B cell (primary cell): Measurements from ENCODE around the gene RPP25L. TPM values are rescaled to one million over a fixed set of nuclear protein-coding genes. Genes with fewer than 3 reads are reported as not detected.

Source experiments
- ATAC-seq: fragments of 200-7000 bp; cut with Tn5 transposase; one replicate; pipeline ENCODE4 v1.10.0; 2021; ENCODE audit warnings: low read depth, mild to moderate bottlenecking, moderate number of reproducible peaks, moderate library complexity
- CTCF ChIA-PET: fragments of 350-600 bp; sonication (Branson Sonifier 250); formaldehyde crosslinking; loops from one replicate; lab custom pipeline; 2021; ENCODE audit warnings: antibody characterized with exemption, inconsistent platforms; lab: Charles Lee
- POLR2A ChIA-PET: fragments of 350-600 bp; sonication (Branson Sonifier 250); formaldehyde crosslinking; loops from one replicate; lab custom pipeline; 2021; ENCODE audit warnings: antibody characterized with exemption; lab: Charles Lee
- DNase-seq: peaks from one replicate; pipeline ENCODE4 v3.0.0; 2013
- H2AFZ ChIP-seq: 2 replicates; pipeline ENCODE4 v1.6.1; 2012; ENCODE audit warnings: mild to moderate bottlenecking, low read depth, low read length; ENCODE audit not compliant: insufficient read depth, poor library complexity, severe bottlenecking
- H3K27ac ChIP-seq, 2 donors: 1 replicate in 1 of 2; 2 replicates in 1 of 2; pipeline ENCODE4 v1.5.1; 2012 to 2013; ENCODE audit warnings: low read length in 2 of 2, mild to moderate bottlenecking in 2 of 2, moderate library complexity in 1 of 2
- H3K27me3 ChIP-seq, 4 experiments: fragments of 200-600 bp in 1 of 4; sonication (generic) in 1 of 4; replicated peaks in 1 of 4; 1 replicate in 2 of 4; 2 replicates in 2 of 4; pipeline versions ENCODE4 v1.6.1 to v1.7.0; 2013 to 2016; ENCODE audit warnings: low read length in 3 of 4, mild to moderate bottlenecking in 2 of 4, mixed read lengths in 1 of 4, moderate library complexity in 1 of 4; ENCODE audit not compliant: insufficient read depth in 4 of 4, control insufficient read depth in 3 of 4; ENCODE audit errors: control extremely low read depth in 1 of 4
- H3K36me3 ChIP-seq, 2 experiments: replicated peaks in 1 of 2; 1 replicate in 1 of 2; 2 replicates in 1 of 2; pipeline versions ENCODE4 v1.6.1 to v1.7.1; 2013; ENCODE audit warnings: low read length in 1 of 2; ENCODE audit not compliant: insufficient read depth in 2 of 2, control insufficient read depth in 1 of 2; ENCODE audit errors: control extremely low read depth in 1 of 2, extremely low read depth in 1 of 2
- H3K4me1 ChIP-seq, 2 donors: fragments of 200-600 bp in 1 of 2; sonication (generic) in 1 of 2; 1 replicate in 1 of 2; 2 replicates in 1 of 2; pipeline versions ENCODE4 v1.5.1 to v1.6.1; 2013 to 2017; ENCODE audit warnings: low read length in 2 of 2; ENCODE audit not compliant: control insufficient read depth in 2 of 2, insufficient read depth in 2 of 2
- H3K4me2 ChIP-seq: replicated peaks from 2 replicates; pipeline ENCODE3; 2012; ENCODE audit warnings: mild to moderate bottlenecking, low read depth, low read length; ENCODE audit not compliant: poor library complexity, severe bottlenecking
- H3K4me3 ChIP-seq, 5 experiments: fragments of 200-600 bp in 1 of 5; sonication (generic) in 1 of 5; 1 replicate in 3 of 5; 2 replicates in 2 of 5; pipeline versions ENCODE4 v1.5.1 to v1.7.0; 2011 to 2016; ENCODE audit warnings: low read length in 4 of 5, mild to moderate bottlenecking in 4 of 5, low read depth in 2 of 5, control low read depth in 1 of 5, moderate library complexity in 1 of 5; ENCODE audit not compliant: insufficient read depth in 1 of 5; ENCODE audit errors: control extremely low read depth in 1 of 5, extremely low read depth in 1 of 5
- H3K79me2 ChIP-seq: fragments of 200-600 bp; sonication (generic); one replicate; pipeline ENCODE4 v1.6.0; 2016; ENCODE audit warnings: low read length; ENCODE audit not compliant: control insufficient read depth, insufficient read depth
- H3K9ac ChIP-seq: fragments of 200-600 bp; sonication (generic); 2 replicates; pipeline ENCODE4 v1.6.1; 2017; ENCODE audit warnings: mild to moderate bottlenecking, low read length, moderate library complexity
- H3K9me3 ChIP-seq, 3 donors: one replicate each; pipeline versions ENCODE4 v1.6.1 to v1.7.1; 2013; ENCODE audit warnings: low read length in 2 of 3; ENCODE audit not compliant: control insufficient read depth in 2 of 3, insufficient read depth in 1 of 3; ENCODE audit errors: control extremely low read depth in 1 of 3
- H4K20me1 ChIP-seq: 2 replicates; pipeline ENCODE4 v1.6.0; 2012; ENCODE audit warnings: mild to moderate bottlenecking, low read length; ENCODE audit not compliant: insufficient read depth, control insufficient read depth, poor library complexity, severe bottlenecking
- H3K27ac Mint-ChIP-seq: one replicate; pipeline ENCODE4 v1.8.0; 2021; ENCODE audit warnings: mixed read lengths
- H3K27me3 Mint-ChIP-seq: one replicate; pipeline ENCODE4 v1.8.0; 2021; ENCODE audit warnings: mixed read lengths
- H3K4me1 Mint-ChIP-seq: one replicate; pipeline ENCODE4 v1.8.0; 2021; ENCODE audit warnings: mixed read lengths
- H3K4me3 Mint-ChIP-seq: one replicate; pipeline ENCODE4 v1.8.0; 2021; ENCODE audit warnings: mixed read lengths
- H3K9me3 Mint-ChIP-seq: one replicate; pipeline ENCODE4 v1.8.0; 2022; ENCODE audit warnings: mixed read lengths; ENCODE audit not compliant: insufficient read depth
- EZH2 ChIP-seq: IDR thresholded peaks from 2 replicates; pipeline ENCODE4 v1.6.1; 2012; ENCODE audit warnings: borderline replicate concordance, low read depth, mild to moderate bottlenecking, moderate library complexity, low read length; ENCODE audit not compliant: insufficient read depth, poor library complexity, severe bottlenecking
- WGBS: methylation state at CpG from one replicate; pipeline ENCODE4 v1.1.5; 2013; ENCODE audit warnings: missing lambda C conversion rate; ENCODE audit not compliant: insufficient coverage; 5-methylcytosine and 5-hydroxymethylcytosine counted together
- intact Hi-C: fragments of 100-400 bp; cut with micrococcal nuclease; formaldehyde crosslinking; loops from one replicate; pipeline ENCODE4 v1.10.0; 2022
- polyA plus RNA-seq: library from polyadenylated mRNA; depleted of rRNA; stranded (reverse); fragments of >200 nt; gene quantifications from 2 replicates; pipeline ENCODE4 v1.2.3, GENCODE V29; 2012
- total RNA-seq, 2 donors: library from RNA; stranded (reverse); fragments of 120-200 nt in 1 of 2; gene quantifications; 1 replicate in 1 of 2; 2 replicates in 1 of 2; pipeline versions ENCODE4 v1.2.3 to v1.2.4, GENCODE V29; 2013 to 2022
- TF ChIP-seq, protein P1 (sequence below): fragments of 200-600 bp; IDR thresholded peaks from one replicate; pipeline ENCODE4 v1.8.0; 2022; ENCODE audit warnings: antibody characterized with exemption, mild to moderate bottlenecking

The RPP25L gene
- total and polyA plus RNA-seq, 2 donors (not counting 1 experiment from before 2014, with no cell fraction given) = 20.2 to 27.0 TPM

DNA sequence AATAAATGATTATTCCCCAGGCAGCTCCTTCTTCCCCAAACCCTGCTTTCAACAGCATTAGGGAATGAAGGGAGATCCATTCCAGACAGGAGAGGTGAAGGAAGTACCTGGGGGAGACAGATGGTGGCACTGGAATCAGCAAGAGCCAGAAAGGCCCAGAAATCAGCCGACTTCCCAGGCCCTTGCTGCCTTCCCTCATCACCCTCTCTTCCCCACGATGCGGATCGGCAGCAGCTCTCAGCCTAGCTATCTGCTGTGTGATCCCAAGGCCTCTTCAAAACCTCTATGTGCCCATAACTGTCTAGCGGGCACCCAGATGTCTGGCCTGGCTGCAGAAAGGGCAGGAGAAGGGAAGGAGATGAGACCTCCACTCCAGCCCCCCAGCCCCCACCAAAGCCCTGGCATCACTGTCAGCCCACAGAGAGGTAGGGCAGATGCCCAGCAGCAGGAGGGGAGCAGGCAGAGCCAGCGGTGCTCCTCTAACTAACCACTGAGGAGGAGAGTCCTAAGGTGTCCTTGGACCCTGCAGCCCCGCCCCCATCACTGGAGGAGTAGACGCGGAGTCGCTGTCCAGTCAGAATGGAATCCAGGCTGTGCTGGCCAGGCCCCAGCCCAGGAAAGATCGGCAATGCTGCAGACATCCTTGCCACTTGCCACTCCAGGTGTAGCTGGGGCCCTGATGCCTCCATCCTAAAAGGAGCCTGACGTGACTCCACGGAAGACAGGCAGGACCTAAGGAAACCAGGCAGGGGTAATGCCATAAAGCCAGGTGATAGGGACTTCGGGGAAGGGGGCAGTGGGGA is 35.1 kb downstream of the RPP25L start:
- 79% methylated on average over 12 of the region's 14 CpGs for WGBS
- no peak for TF ChIP-seq EZH2
- TF ChIP-seq, protein P1, sequence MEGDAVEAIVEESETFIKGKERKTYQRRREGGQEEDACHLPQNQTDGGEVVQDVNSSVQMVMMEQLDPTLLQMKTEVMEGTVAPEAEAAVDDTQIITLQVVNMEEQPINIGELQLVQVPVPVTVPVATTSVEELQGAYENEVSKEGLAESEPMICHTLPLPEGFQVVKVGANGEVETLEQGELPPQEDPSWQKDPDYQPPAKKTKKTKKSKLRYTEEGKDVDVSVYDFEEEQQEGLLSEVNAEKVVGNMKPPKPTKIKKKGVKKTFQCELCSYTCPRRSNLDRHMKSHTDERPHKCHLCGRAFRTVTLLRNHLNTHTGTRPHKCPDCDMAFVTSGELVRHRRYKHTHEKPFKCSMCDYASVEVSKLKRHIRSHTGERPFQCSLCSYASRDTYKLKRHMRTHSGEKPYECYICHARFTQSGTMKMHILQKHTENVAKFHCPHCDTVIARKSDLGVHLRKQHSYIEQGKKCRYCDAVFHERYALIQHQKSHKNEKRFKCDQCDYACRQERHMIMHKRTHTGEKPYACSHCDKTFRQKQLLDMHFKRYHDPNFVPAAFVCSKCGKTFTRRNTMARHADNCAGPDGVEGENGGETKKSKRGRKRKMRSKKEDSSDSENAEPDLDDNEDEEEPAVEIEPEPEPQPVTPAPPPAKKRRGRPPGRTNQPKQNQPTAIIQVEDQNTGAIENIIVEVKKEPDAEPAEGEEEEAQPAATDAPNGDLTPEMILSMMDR = no peak
- H3K27me3 Mint-ChIP-seq = peaks cover 71% of the 10 kb centered on the region
- H3K27ac ChIP-seq = no peak overlapping the region
- ATAC-seq = no peak
- no peaks in the 10 kb centered on the region for H3K36me3 ChIP-seq
- POLR2A ChIA-PET = no interaction called here
- peaks cover 12% of the 10 kb centered on the region for H3K4me1 Mint-ChIP-seq
- intact Hi-C loops = no loop called here
- H3K27ac Mint-ChIP-seq = no peak overlapping the region
- H3K4me1 ChIP-seq = peaks cover 7 to 15% of the 10 kb centered on the region in 2 donors
- H4K20me1 ChIP-seq = no peaks in the 10 kb centered on the region
- no peak overlapping the region for H3K4me3 ChIP-seq
- H2AFZ ChIP-seq = no peak overlapping the region
- no peak overlapping the region for H3K4me2 ChIP-seq
- no peaks in the 10 kb centered on the region for H3K79me2 ChIP-seq
- CTCF ChIA-PET = no interaction called here
- peaks cover 0 to 12% (median 0%) of the 10 kb centered on the region in 3 donors for H3K9me3 ChIP-seq
- H3K4me3 Mint-ChIP-seq = peak overlapping the region; percentile 49
- H3K9ac ChIP-seq = no peak overlapping the region
- DNase-seq = no peak
- H3K27me3 ChIP-seq = peaks cover 0 to 70% (median 28%) of the 10 kb centered on the region in 4 experiments
- H3K9me3 Mint-ChIP-seq = no peaks in the 10 kb centered on the region
